CD4-positive, CD25-positive, alpha-beta regulatory T cell (primary cell): ENCODE results near the gene DNAH8. TPM values are rescaled to one million over a fixed set of nuclear protein-coding genes. Genes with fewer than 3 reads are reported as not detected.

Experiments used
- ATAC-seq, 2 donors: fragments of 150-1000 bp; cut with Tn5 transposase; one replicate each; pipeline ENCODE4 v1.10.0; 2021; ENCODE audit warnings: low read depth in 2 of 2, moderate number of reproducible peaks in 2 of 2, moderate library complexity in 1 of 2
- DNase-seq, 3 donors: peaks; one replicate each; pipeline versions ENCODE4 v3.0.0 to v3.0.0-alpha.2; 2012 to 2022; ENCODE audit warnings: mixed read lengths in 1 of 3
- H3K27ac ChIP-seq: one replicate; pipeline ENCODE4 v1.7.0; 2013; ENCODE audit warnings: mild to moderate bottlenecking, low read length; ENCODE audit not compliant: insufficient read depth, poor library complexity, severe bottlenecking
- H3K27me3 ChIP-seq: one replicate; pipeline ENCODE4 v1.7.0; 2013; ENCODE audit warnings: low read length; ENCODE audit not compliant: control insufficient read depth, insufficient read depth
- H3K36me3 ChIP-seq: one replicate; pipeline ENCODE4 v1.7.0; 2013; ENCODE audit warnings: mild to moderate bottlenecking, low read length, moderate library complexity; ENCODE audit not compliant: control insufficient read depth, insufficient read depth
- H3K4me1 ChIP-seq: 2 replicates; pipeline ENCODE4 v1.7.0; 2013; ENCODE audit warnings: mild to moderate bottlenecking, low read length; ENCODE audit not compliant: insufficient read depth, control insufficient read depth, poor library complexity, severe bottlenecking
- H3K4me3 ChIP-seq: one replicate; pipeline ENCODE4 v1.7.0; 2013; ENCODE audit warnings: low read depth, mild to moderate bottlenecking, low read length, moderate library complexity
- H3K9me3 ChIP-seq, 2 experiments: 1 replicate in 1 of 2; 2 replicates in 1 of 2; pipeline ENCODE4 v1.7.0; 2013; ENCODE audit warnings: low read length in 2 of 2, mild to moderate bottlenecking in 1 of 2, moderate library complexity in 1 of 2; ENCODE audit not compliant: control insufficient read depth in 2 of 2
- H3K27ac Mint-ChIP-seq, 3 donors: one replicate each; pipeline ENCODE4 v1.8.0; 2020 to 2022; ENCODE audit warnings: mild to moderate bottlenecking in 3 of 3, mixed read lengths in 3 of 3, moderate library complexity in 2 of 3
- H3K27me3 Mint-ChIP-seq: one replicate; pipeline ENCODE4 v1.8.0; 2022; ENCODE audit warnings: mild to moderate bottlenecking, mixed read lengths
- H3K36me3 Mint-ChIP-seq: one replicate; pipeline ENCODE4 v1.8.0; 2020; ENCODE audit warnings: mixed read lengths
- H3K4me1 Mint-ChIP-seq, 4 donors: one replicate each; pipeline ENCODE4 v1.8.0; 2020 to 2022; ENCODE audit warnings: mixed read lengths in 4 of 4, mild to moderate bottlenecking in 1 of 4
- H3K4me3 Mint-ChIP-seq, 4 donors: one replicate each; pipeline ENCODE4 v1.8.0; 2020 to 2022; ENCODE audit warnings: mild to moderate bottlenecking in 4 of 4, mixed read lengths in 4 of 4, moderate library complexity in 3 of 4
- H3K9me3 Mint-ChIP-seq, 7 donors: one replicate each; pipeline ENCODE4 v1.8.0; 2020 to 2022; ENCODE audit warnings: mixed read lengths in 7 of 7, mild to moderate bottlenecking in 3 of 7, moderate library complexity in 2 of 7
- polyA plus RNA-seq, 4 donors: library from polyadenylated mRNA; unstranded; fragments of 300-500 nt; fragmentation: Illumina TruSeq; gene quantifications; one replicate each; pipeline ENCODE4 v1.2.3, GENCODE V29; 2021
- total RNA-seq: library from RNA; stranded (reverse); gene quantifications from one replicate; pipeline ENCODE4 v1.2.3, GENCODE V29; 2022

The DNAH8 gene
- total and polyA plus RNA-seq, 5 donors from 2014 or later: 0.05 to 1.2 (median 0.57) TPM

DNA sequence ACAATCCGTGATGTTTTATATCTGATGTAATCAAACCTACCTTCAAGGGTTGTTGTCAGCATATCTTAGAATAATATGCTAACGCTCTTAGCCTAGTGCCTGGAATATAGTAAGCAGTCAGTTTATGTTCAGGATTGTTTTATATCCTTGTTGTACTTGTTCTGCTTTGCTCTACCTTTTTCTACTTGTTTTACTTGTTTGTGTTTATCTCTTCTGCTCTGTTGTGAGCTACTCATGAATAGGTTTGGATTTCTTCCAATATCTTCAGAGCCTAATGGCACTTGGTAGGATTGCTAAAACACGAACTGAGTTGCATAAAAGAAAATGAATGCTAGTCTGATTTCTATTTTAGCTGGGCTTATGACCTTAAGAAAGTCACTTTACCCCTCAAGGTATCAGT is 40.1 kb downstream of the DNAH8 start:
- Histone ChIP-seq H3K4me1 (no peaks in the 10 kb centered on the region), H3K9me3 (no peaks in the 10 kb centered on the region), H3K4me3 (no peak overlapping the region), H3K36me3 (no peaks in the 10 kb centered on the region), H3K27me3 (peaks cover 3% of the 10 kb centered on the region), H3K27ac (no peak overlapping the region)
- DNase-seq: no peak
- peaks cover 13% of the 10 kb centered on the region for H3K27me3 Mint-ChIP-seq
- no peaks in the 10 kb centered on the region for H3K4me1 Mint-ChIP-seq
- no peak overlapping the region for H3K4me3 Mint-ChIP-seq
- no peak for ATAC-seq
- peaks cover 0 to 5% (median 0%) of the 10 kb centered on the region in 7 donors for H3K9me3 Mint-ChIP-seq
- H3K27ac Mint-ChIP-seq: no peak overlapping the region
- H3K36me3 Mint-ChIP-seq: no peaks in the 10 kb centered on the region

DNA sequence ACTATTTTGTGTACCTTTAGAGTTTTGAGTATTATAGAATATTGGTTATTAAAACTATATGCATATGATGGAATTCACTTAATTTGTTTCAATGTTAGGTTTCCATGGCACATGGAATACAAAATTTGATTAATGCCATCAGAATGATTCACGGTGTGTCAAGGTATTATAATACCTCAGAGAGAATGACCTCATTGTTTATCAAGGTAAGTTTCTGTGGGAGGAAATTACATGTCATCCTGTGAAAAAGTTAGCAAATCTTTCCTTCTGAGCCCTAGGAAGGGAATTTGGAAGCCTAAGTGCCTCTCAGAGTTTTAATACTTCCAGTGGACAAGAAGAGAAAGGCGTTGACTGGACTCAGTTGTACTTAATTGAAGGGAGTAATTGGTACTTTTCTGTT is 40.8 kb downstream of the DNAH8 start:
- Histone ChIP-seq H3K9me3 (no peaks in the 10 kb centered on the region), H3K27ac (no peak overlapping the region), H3K4me3 (no peak overlapping the region), H3K27me3 (peaks cover 3% of the 10 kb centered on the region), H3K4me1 (no peaks in the 10 kb centered on the region), H3K36me3 (no peaks in the 10 kb centered on the region)
- DNase-seq (no peak), ATAC-seq (no peak)
- Mint-ChIP-seq H3K27ac (no peak overlapping the region), H3K9me3 (peaks cover 0 to 5% (median 0%) of the 10 kb centered on the region in 7 donors), H3K4me3 (no peak overlapping the region), H3K36me3 (no peaks in the 10 kb centered on the region), H3K27me3 (peaks cover 10% of the 10 kb centered on the region), H3K4me1 (no peaks in the 10 kb centered on the region)

DNA sequence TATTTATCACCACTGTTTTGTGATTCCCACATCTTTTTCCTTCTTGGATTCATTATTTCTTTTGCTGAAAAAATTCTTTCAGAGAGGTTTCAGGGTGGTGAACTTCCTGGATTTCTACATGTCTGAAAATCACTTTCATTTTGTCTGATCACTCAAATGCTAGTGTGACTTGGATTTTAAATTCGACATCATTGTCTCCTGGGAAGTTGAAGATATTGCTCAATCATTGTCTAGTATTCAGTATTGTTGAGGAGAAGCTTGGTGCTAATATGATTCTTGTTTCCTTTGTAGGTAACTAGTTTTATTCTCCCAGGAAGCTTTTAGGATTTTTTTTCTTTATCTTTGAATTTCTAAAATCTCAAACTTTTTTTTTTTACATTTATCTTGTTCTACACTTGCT is 45.0 kb downstream of the DNAH8 start:
- DNase-seq (no peak), ATAC-seq (no peak)
- Histone ChIP-seq H3K27ac (no peak overlapping the region), H3K4me1 (no peaks in the 10 kb centered on the region), H3K9me3 (no peaks in the 10 kb centered on the region), H3K36me3 (no peaks in the 10 kb centered on the region), H3K4me3 (no peak overlapping the region), H3K27me3 (peaks cover 3% of the 10 kb centered on the region)
- Mint-ChIP-seq H3K4me3 (no peak overlapping the region), H3K27ac (no peak overlapping the region), H3K36me3 (no peaks in the 10 kb centered on the region), H3K9me3 (peaks cover 0 to 5% (median 0%) of the 10 kb centered on the region in 7 donors), H3K27me3 (peaks cover 20% of the 10 kb centered on the region), H3K4me1 (no peaks in the 10 kb centered on the region)

DNA sequence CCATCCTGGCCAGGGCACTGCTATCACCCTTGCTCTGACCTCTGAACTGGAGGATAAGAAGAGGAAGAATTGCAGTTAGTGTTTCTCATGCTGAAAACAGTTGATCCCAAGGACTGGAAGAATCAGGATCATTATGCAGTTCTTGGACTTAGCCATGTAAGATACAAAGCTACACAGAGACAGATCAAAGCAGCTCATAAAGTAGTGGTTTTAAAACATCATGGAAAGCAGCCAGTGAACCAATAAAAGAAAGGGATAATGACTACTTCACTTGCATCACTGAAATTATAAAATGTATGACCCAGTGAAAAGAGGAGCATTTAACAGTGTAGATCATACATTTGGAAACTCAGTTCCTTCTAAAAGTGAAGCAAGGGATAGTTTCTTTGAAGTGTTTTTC is 47.7 kb downstream of the DNAH8 start:
- peaks cover 29% of the 10 kb centered on the region for H3K27me3 Mint-ChIP-seq
- no peak overlapping the region for H3K27ac Mint-ChIP-seq

DNA sequence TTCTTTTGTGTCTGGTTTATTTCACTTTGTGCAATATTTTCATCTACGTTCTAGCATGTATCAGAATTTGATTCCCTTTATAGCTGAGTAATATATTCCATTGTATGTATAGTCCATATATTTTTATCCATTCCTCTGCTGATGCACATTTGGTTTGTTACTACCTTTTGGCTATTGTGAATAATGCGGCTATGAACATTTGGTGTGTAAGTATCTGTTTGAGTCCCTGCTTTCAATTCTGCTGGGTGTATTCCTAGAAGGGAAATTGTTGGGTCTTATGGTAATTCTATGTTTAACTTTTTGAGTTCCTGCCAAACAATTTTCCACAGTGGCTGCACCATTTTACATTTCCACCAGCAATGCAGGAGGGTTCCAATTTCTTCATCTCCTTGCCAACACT is 52.4 kb downstream of the DNAH8 start:
- H3K9me3 Mint-ChIP-seq: peaks cover 0 to 5% (median 2%) of the 10 kb centered on the region in 7 donors
- H3K4me1 Mint-ChIP-seq: no peaks in the 10 kb centered on the region
- Histone ChIP-seq H3K36me3 (no peaks in the 10 kb centered on the region), H3K27me3 (no peaks in the 10 kb centered on the region), H3K4me1 (no peaks in the 10 kb centered on the region), H3K9me3 (no peaks in the 10 kb centered on the region), H3K4me3 (no peak overlapping the region), H3K27ac (no peak overlapping the region)
- no peak overlapping the region for H3K27ac Mint-ChIP-seq
- no peaks in the 10 kb centered on the region for H3K36me3 Mint-ChIP-seq
- H3K4me3 Mint-ChIP-seq: no peak overlapping the region
- DNase-seq (no peak), ATAC-seq (no peak)
- H3K27me3 Mint-ChIP-seq: peaks cover 27% of the 10 kb centered on the region

More for the DNA sequence above, 47.7 kb downstream of the DNAH8 start:
- H3K9me3 ChIP-seq: no peaks in the 10 kb centered on the region
- H3K27ac ChIP-seq: no peak overlapping the region
- no peak for ATAC-seq
- DNase-seq: no peak
- H3K36me3 Mint-ChIP-seq: no peaks in the 10 kb centered on the region
- no peaks in the 10 kb centered on the region for H3K4me1 ChIP-seq
- H3K4me3 Mint-ChIP-seq: no peak overlapping the region
- no peaks in the 10 kb centered on the region for H3K4me1 Mint-ChIP-seq
- no peaks in the 10 kb centered on the region for H3K27me3 ChIP-seq
- no peak overlapping the region for H3K4me3 ChIP-seq
- peaks cover 0 to 5% (median under 1%) of the 10 kb centered on the region in 7 donors for H3K9me3 Mint-ChIP-seq
- H3K36me3 ChIP-seq: no peaks in the 10 kb centered on the region

DNA sequence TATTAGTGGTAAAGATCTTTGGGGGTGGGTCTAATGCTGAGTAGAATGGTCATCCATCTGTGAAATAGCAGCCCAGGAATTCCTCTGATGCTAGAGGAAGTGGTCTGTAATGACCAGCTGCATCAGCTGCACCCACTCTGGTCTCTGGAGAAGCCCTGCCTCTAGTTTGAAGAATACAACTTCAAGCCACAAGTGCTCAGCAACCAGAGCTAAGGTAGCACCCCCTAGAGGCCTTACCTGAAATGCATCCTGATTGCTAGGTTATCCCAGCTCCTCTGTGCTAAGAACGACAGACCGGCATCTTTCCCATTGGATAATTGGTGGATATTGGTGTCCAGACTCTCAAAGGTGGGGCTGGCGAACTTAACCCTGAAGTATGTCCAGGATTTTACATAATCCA is 58.2 kb downstream of the DNAH8 start:
- H3K9me3 Mint-ChIP-seq: peaks cover 0 to 3% (median 0%) of the 10 kb centered on the region in 7 donors
- no peak for ATAC-seq

DNA sequence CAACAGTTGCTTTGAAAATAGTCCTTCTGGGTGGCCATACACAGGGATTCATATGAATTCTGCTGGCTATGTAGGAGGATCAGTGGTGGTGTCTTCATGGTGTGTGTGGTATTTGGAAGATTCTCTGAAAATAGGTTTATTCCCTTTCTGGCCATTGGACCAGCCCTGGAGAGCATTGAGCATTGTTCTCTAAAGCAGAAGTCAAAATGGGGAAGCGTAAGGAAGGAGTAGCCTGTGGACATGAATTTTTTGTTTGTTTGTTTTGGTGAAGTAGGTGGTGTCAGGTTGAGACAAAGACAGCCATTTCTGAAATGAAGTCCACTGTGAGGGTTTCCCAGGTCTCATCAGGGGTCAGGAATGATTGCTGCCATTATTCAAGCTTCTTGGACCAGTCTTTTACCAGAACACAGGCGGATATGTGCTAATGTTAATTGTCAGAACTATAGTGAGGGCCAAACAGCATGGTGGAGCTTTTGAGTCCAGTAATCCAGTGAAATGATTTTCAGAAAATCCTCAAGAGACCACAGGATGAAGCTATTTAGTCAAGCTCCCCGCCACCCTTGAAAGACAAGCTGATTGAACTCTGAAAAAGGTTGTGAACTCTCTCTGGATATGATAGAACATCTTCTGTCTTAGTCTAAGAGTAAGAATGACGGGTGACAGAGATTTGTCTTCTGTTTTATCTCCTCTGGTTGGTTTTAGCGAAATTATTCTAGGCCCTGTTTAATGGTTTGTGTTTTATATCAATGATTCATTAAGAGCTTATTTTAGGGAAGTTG is 60.0 kb downstream of the DNAH8 start:
- H3K36me3 Mint-ChIP-seq: no peaks in the 10 kb centered on the region
- no peaks in the 10 kb centered on the region for H3K4me1 Mint-ChIP-seq
- no peaks in the 10 kb centered on the region for H3K9me3 Mint-ChIP-seq
- no peaks in the 10 kb centered on the region for H3K36me3 ChIP-seq
- no peaks in the 10 kb centered on the region for H3K9me3 ChIP-seq
- no peak overlapping the region for H3K4me3 ChIP-seq
- H3K27me3 Mint-ChIP-seq: peaks cover 22% of the 10 kb centered on the region
- peaks cover 14% of the 10 kb centered on the region for H3K27me3 ChIP-seq
- no peak overlapping the region for H3K4me3 Mint-ChIP-seq
- ATAC-seq: no peak
- H3K27ac Mint-ChIP-seq: no peak overlapping the region
- H3K27ac ChIP-seq: no peak overlapping the region
- H3K4me1 ChIP-seq: no peaks in the 10 kb centered on the region
- no peak for DNase-seq

More for the DNA sequence above, 58.2 kb downstream of the DNAH8 start:
- Mint-ChIP-seq H3K36me3 (no peaks in the 10 kb centered on the region), H3K27ac (no peak overlapping the region), H3K4me1 (no peaks in the 10 kb centered on the region), H3K27me3 (peaks cover 22% of the 10 kb centered on the region), H3K4me3 (no peak overlapping the region)
- H3K27ac ChIP-seq: no peak overlapping the region
- H3K36me3 ChIP-seq: no peaks in the 10 kb centered on the region
- H3K9me3 ChIP-seq: no peaks in the 10 kb centered on the region
- peak in 1 of 3 donors; percentile 28 for DNase-seq
- peaks cover 4% of the 10 kb centered on the region for H3K27me3 ChIP-seq
- H3K4me1 ChIP-seq: no peaks in the 10 kb centered on the region
- no peak overlapping the region for H3K4me3 ChIP-seq

DNA sequence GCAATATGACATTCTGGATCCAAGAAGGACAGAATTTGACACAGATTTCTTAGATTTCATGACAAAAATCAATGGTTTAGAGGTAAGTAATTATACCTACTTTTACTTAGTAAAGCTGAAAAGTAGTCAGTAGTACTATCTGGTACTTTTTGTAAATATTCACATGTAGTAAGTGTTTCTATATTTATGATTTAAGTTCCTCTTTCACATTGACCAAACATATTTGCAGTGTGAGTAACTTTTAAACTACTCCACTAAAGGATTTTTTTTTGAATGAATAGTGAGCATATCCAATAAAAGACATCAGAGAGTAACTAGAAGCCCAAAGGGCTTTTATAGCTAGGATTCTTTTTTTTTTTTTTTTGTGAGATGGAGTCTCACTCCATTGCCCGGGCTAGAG is 60.8 kb downstream of the DNAH8 start:
- Histone ChIP-seq H3K9me3 (no peaks in the 10 kb centered on the region), H3K4me1 (no peaks in the 10 kb centered on the region), H3K27me3 (peaks cover 14% of the 10 kb centered on the region), H3K4me3 (no peak overlapping the region), H3K27ac (no peak overlapping the region), H3K36me3 (no peaks in the 10 kb centered on the region)
- Mint-ChIP-seq H3K4me3 (no peak overlapping the region), H3K4me1 (no peaks in the 10 kb centered on the region), H3K9me3 (no peaks in the 10 kb centered on the region), H3K27me3 (peaks cover 22% of the 10 kb centered on the region), H3K36me3 (no peaks in the 10 kb centered on the region), H3K27ac (no peak overlapping the region)
- no peak for ATAC-seq
- DNase-seq: no peak
